ENCODE measurements around the gene ANK3.

DNA sequence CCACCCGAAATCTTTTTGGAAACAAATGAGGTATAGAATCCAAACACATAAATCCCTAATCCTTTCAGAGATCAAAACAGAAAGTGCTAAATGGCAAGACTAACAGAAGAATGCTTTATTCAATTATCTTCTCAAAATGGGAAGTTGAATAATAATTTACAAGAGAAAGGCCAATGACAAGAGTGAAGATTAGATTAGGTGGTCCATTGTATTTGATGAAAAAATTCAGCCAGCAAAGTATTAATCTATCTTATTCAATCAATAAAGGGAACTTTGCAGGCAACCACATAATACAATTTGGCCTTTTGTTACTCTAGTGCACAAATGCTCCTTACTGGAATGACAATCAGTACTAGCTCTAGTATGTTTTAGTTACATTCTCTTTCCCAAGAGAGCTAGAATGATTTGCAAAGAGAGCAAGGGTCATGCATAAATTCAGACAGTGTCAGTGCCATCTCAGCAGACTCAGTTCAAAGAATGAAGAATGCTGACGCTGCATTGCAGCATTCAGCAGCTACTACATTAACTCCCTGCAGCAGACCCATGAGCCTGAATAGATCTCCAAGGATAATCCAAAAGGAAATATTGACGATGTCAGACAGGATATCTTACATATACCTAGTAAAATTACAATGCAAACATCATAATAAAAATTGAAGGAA is 131.8 kb downstream of the ANK3 start:
- TF ChIP-seq, protein P1, sequence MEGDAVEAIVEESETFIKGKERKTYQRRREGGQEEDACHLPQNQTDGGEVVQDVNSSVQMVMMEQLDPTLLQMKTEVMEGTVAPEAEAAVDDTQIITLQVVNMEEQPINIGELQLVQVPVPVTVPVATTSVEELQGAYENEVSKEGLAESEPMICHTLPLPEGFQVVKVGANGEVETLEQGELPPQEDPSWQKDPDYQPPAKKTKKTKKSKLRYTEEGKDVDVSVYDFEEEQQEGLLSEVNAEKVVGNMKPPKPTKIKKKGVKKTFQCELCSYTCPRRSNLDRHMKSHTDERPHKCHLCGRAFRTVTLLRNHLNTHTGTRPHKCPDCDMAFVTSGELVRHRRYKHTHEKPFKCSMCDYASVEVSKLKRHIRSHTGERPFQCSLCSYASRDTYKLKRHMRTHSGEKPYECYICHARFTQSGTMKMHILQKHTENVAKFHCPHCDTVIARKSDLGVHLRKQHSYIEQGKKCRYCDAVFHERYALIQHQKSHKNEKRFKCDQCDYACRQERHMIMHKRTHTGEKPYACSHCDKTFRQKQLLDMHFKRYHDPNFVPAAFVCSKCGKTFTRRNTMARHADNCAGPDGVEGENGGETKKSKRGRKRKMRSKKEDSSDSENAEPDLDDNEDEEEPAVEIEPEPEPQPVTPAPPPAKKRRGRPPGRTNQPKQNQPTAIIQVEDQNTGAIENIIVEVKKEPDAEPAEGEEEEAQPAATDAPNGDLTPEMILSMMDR (IDR thresholded peaks at IDR 0.05), result no peak
- TF ChIP-seq EP300 (IDR thresholded peaks at IDR 0.05), result no peak

Measured in tibial nerve (tissue), 4 donors.